Kasumi-1 (cell line): ENCODE measurements around the gene CGREF1.
A peak's percentile ranks its signal among the peaks of the same experiment; 100 is the strongest.
"Not testable (repeated sequence)": the region's sequence is repeated elsewhere in the genome, so short reads cannot be mapped to it uniquely, and the experiment has no call there.

ENCODE experiments used
- DNase-seq, 2 experiments: peaks; one replicate each; lab custom pipeline; 2025; lab: John Stamatoyannopoulos, UW

CGREF1 gene

DNA sequence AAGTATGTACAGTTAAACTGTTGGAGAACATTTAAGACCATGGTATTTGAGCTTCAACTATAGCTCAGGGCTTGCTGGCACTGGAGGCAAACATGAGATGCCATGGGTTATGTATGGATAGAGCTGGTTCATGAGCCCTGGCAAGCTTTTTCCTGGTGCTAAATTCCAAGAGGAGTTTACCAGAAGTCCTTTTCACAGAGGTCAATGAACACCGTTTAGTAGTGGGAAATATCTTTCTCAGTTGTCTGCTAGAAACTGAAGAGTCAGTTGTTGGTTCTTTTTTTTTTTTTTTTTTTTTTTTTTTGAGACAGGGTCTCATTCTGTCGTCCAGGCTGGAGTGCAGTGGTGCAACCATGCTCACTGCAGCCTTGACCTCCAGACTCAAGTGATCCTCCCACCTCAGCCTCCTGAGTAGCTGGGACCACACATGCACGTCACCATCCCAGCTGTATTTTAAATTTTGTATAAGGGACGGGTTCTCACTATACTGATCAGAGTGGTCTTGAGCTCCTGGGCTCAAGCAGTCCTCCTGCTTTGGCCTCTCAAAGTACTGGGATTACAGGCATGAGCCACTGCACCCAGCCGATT lies 31.0 kb downstream of the CGREF1 start:
- no peak for DNase-seq

DNA sequence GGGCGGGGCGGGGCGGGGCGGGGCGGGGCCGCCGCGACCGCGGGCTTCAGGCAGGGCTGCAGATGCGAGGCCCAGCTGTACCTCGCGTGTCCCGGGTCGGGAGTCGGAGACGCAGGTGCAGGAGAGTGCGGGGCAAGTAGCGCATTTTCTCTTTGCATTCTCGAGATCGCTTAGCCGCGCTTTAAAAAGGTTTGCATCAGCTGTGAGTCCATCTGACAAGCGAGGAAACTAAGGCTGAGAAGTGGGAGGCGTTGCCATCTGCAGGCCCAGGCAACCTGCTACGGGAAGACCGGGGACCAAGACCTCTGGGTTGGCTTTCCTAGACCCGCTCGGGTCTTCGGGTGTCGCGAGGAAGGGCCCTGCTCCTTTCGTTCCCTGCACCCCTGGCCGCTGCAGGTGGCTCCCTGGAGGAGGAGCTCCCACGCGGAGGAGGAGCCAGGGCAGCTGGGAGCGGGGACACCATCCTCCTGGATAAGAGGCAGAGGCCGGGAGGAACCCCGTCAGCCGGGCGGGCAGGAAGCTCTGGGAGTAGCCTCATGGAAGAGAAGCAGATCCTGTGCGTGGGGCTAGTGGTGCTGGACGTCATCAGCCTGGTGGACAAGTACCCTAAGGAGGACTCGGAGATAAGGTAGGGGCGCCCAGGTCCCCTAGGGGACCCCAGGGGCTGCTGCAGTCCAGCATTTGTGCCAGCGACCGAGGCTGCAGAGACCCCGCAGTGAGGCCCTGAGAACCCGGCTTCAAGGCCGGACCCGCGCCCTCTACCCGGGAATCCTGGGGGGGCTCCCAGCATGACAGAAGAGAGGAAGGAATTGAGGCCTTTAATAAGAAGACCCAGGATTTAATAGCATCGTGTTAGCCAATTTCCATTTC lies 32.0 kb downstream of the CGREF1 start, which contains the start of gene KHK:
Gene KHK (plus strand): TSS at position 49 of the 870 bp plus-strand sequence. CDS start 488 bp downstream, at position 537.
- DNase-seq = peak in 1 of 2 experiments; percentile 35

DNA sequence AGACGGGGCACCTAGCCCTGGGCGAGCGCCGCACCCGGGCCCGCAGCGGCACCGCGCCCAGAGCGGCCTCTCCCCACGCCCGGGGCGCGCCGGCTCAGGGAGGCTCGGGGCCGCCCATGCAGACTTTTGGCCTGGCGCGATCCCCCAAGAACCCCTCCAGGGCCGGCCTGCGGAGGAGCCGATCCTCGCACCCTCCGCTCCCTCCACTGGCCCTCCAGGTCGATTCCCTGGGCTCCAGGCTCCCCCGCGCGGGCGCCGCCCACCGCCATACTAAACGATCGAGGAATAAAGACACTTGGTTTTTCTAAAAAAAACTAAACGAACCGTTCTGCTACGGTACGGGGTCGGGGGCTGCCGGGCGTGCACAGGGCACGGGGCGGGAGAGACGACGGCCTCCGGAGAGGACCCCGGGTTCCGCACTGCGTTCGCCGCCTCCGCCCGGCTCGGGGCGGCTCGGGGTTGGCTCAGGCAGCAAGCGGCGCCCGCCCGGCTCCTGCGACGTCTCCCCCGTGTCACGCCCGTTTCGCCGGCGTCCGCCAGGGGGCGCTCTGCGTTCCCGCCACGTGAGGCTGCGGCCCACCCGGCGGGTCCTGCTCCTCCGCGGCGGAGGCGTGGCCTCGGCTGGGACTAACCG lies 32.7 kb downstream of the CGREF1 start:
- peak; percentile 86 to 90 for DNase-seq

DNA sequence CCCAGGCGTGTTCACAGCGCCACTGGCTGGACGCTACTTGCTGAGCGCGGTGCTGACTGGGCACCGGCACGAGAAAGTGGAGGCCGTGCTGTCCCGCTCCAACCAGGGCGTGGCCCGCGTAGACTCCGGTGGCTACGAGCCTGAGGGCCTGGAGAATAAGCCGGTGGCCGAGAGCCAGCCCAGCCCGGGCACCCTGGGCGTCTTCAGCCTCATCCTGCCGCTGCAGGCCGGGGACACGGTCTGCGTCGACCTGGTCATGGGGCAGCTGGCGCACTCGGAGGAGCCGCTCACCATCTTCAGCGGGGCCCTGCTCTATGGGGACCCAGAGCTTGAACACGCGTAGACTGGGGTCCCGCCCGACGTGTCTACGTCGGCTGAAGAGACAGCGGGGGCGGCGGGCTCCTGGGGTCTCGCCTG lies 33.2 kb downstream of the CGREF1 start:
- no peak for DNase-seq

DNA sequence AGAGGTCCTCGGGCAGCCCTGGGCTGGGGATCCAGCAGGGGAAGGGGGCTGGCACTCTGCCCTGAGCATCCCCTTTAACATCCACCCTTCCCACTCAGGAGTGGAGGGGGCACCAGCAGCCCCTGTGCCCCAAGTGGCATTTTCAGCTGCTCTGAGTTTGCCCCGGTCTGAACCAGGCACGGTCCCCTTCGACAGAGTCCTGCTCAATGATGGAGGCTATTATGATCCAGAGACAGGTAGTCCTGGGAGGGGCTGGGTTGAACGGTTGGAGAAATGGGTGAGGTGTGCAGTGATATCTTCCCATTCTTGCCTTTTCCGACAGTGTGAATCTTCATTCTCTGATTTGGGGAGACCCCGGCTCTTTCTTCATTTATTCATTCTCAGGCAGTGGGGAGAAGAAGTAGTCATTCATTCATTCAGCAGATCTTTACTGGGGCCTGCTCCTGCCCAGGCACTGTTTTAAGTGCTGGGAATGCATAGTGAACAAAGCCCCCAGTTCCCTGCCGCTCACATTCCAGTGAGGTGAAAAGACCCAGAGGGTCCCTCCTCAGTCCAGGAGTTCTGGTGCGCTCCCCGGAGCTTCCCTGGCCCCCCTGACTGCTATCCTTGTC lies 33.8 kb downstream of the CGREF1 start:
- DNase-seq = no peak

DNA sequence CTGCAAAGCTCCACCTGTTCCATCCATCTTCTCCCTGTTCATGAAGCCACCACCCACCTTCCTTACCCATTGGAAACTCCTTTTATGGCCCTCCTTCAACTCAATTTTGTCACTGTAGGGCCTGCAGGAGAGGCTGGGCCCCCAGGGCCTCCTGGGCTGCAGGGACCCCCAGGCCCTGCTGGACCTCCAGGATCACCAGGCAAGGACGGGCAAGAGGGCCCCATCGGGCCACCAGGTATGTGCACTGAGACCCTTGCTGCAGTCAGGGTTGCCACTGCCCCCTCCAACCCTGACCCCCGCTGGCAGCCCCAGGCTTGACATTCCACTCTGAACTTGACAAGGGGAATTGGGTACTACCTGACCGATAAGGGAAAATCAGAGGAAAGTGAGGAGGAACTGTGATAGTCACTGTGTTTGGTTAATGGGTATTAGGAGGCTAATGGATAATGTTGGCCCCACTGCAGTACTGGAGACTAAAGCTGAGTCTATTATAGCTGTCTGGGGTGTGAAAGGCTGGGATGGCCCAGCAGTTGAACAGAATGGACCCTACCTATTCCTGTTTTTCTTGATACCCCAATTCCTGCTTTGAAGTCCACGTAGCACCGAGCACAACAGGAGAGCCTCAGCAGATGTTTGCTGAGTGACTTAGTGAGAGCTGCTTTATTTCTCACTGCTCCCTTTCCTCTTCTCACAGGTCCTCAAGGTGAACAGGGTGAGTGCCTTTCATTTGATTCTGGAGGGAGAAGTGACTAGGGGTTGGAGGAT lies 34.4 kb downstream of the CGREF1 start:
- DNase-seq = no peak

DNA sequence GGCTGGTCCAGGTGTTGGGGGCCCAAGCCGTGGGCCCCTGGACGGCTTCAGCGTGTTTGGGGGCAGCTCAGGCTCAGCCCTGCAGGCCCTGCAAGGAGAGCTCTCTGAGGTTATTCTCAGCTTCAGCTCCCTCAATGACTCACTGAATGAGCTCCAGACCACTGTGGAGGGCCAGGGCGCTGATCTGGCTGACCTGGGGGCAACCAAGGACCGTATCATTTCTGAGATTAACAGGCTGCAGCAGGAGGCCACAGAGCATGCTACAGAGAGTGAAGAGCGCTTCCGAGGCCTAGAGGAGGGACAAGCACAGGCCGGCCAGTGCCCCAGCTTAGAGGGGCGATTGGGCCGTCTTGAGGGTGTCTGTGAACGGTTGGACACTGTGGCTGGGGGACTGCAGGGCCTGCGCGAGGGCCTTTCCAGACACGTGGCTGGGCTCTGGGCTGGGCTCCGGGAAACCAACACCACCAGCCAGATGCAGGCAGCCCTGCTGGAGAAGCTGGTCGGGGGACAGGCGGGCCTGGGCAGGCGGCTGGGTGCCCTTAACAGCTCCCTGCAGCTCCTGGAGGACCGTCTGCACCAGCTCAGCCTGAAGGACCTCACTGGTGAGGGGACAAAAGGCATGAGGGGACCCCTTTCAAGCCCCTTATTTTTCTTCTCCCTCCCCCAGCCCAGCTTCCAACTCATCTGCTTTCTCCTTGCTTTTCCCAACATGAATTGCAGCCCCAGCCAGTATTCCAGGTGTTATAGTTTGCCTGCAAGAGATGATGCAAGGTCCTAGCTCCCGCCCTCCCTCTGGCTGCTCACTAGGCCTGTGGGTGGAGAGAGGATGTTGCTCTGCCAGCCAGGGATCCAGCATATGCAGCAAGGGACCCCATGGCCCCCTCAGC lies 35.3 kb downstream of the CGREF1 start:
- no peak for DNase-seq

DNA sequence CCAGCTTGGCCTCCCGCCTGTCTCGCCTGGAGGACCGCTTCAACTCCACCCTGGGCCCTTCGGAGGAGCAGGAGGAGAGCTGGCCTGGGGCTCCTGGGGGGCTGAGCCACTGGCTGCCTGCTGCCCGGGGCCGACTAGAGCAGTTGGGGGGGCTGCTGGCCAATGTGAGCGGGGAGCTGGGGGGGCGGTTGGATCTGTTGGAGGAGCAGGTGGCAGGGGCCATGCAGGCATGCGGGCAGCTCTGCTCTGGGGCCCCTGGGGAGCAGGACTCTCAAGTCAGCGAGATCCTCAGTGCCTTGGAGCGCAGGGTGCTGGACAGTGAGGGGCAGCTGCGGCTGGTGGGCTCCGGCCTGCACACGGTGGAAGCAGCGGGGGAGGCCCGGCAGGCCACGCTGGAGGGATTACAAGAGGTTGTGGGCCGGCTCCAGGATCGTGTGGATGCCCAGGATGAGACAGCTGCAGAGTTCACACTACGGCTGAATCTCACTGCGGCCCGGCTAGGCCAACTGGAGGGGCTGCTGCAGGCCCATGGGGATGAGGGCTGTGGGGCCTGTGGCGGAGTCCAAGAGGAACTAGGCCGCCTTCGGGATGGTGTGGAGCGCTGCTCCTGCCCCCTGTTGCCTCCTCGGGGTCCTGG lies 36.0 kb downstream of the CGREF1 start:
- DNase-seq = no peak

DNA sequence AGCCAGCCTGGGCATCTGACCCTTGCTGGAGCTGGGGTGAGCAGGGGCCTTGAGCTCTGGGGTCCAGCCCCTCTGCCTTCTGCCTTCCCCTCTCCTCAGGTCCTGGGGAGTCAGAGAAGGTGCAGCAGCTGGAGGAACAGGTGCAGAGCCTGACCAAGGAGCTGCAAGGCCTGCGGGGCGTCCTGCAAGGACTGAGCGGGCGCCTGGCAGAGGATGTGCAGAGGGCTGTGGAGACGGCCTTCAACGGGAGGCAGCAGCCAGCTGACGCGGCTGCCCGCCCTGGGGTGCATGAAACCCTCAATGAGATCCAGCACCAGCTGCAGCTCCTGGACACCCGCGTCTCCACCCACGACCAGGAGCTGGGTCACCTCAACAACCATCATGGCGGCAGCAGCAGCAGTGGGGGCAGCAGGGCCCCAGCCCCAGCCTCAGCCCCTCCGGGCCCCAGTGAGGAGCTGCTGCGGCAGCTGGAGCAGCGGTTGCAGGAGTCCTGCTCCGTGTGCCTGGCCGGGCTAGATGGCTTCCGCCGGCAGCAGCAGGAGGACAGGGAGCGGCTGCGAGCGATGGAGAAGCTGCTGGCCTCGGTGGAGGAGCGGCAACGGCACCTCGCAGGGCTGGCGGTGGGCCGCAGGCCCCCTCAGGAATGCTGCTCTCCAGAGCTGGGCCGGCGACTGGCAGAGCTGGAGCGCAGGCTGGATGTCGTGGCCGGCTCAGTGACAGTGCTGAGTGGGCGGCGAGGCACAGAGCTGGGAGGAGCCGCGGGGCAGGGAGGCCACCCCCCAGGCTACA lies 36.8 kb downstream of the CGREF1 start:
- DNase-seq = no peak

DNA sequence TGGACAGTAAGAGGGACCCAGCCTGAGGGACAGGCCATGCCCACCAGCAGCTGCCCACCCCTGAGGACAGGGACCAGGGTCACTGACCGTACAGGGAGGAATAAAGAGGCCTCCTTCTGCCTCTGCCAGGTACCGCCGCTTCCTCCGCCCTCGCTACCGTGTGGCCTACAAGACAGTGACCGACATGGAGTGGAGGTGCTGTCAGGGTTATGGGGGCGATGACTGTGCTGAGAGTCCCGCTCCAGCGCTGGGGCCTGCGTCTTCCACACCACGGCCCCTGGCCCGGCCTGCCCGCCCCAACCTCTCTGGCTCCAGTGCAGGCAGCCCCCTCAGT lies 38.4 kb downstream of the CGREF1 start:
- no peak for DNase-seq

DNA sequence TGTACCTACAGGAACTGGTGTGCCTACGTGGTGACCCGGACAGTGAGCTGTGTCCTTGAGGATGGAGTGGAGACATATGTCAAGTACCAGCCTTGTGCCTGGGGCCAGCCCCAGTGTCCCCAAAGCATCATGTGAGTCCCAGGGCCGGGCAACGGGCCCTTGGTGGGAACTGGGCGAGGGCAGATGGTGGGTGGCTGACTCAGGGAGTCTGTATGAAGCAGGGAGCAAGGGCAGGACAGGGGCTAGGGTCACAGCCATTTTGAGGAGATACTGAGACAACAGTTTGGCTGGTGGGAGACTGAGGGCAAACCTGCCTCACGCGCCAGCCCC lies 38.8 kb downstream of the CGREF1 start:
- no peak for DNase-seq

DNA sequence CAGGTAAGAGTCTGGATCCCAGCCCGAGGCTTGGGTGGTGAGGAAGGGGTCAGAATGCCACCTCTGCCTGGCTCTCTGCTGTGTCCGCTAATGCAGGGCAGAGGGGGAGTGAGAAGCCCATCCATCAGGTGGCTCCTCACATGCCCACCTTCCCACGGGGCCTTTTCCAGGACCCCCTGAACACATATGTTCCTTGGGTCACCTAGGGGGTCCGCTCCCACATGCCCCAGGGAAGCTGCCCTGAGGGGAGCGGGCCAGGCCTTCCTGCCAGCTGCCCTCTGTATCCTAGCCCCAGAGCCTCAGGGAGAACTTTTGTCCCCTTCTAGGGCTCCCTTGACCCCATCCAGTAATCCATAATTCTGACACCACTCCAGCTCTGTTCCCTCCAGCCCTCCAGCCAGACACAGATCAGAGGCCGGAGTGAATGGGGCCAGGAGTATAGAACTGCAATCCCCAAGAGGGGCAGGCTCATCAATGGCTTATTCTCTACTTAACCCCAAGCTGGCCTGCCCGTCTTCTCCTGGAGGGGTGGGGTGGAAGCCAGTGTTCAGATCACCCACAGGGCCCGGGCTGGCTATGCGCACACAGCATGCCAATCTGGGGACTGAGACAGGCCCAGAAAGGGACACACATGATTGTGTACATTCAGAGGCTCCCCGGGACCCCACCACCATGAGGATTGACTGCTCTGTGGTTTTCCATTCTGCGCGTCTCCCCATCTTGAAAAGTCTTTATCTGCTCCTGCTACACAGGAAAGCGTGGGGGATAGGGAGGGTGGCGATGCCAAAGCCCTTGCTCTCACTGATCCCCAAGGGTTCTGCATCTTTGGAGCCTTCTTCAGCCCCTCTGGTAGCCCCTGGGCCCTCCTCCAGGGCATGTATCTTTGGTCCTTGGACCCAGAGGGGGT lies 39.4 kb downstream of the CGREF1 start:
- no peak for DNase-seq

DNA sequence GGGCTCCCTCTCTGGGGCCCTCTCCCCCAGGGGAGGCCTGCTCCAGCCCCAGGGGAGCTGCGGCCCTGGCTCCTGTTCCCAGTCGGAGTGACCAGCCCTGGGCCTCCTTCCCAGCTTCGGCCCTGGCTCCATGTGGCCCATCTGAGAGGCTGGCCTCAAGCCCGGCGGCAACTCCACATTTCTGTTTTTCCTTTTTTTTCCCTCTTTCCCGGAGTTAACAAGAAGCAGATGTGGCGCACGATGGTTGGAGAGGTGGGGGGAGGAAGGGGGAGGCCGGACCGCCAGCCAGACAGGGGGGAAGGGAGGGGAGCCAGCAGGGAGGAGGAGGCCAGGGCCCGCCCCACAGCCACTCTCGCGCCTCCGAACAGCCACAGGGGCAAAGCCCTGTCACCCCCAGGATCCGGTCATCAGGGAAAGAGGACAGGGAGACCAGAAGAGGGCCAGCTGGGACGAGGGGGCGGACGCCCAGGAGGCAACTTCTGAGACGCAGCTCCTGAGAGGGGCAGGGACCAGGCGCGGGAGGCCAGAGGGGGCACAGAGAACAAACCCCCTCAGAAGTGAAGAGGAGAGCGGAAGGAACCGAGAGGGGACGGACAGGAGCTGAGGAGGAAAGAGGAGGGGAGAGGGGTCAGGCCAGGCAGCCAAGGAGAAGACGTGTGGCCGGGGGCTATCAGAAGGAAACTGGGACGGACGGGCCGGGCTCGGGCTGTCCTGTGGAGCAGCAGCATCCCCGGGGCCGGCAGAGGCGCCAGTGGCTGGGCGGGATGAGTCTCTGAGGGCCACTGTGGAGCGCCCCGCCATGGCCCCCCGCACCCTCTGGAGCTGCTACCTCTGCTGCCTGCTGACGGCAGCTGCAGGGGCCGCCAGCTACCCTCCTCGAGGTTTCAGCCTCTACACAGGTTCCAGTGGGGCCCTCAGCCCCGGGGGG lies 40.4 kb downstream of the CGREF1 start, which contains the start of gene EMILIN1:
Gene EMILIN1 (plus strand): TSS at position 349 of the 928 bp plus-strand sequence. CDS start 451 bp downstream, at position 800.
- DNase-seq = no peak

DNA sequence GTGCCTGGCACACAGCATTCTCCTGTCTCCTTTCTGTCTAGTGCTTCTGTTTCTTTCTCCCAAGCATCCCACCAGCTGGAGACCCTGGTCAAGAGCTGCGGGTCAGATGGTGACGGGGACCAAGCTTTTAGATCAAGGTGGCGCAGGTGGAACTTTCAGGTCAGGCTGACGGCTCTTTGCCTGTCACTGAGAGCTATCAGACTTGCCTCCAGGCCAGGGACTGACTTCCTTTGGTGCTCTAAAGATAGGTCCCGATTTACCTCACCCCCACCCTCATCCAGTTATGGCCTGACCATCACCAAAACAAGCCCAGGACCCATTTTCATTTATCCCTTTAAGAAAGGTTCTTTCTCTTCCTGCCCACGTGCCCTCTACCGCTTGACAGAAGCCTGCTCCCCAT lies 41.7 kb downstream of the CGREF1 start:
- DNase-seq = no peak

DNA sequence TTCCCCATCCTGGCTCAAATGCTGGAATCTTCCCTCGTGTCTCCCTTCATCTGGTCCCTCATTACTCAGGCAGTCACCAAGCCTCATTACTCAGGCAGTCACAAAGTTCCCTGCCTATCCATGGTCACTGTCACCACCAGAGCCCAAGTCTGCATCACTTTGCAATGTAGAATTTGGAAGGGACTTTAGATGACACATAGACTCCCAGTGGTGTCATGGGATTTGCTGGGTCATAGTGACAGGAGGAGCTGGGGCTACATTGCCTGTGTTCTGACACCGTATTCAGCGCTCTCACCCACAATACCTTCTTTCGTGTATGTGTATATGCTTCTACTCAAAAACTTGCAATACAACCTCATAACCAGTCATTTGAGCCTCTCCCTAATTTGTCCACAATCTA lies 42.6 kb downstream of the CGREF1 start:
- no peak for DNase-seq

DNA sequence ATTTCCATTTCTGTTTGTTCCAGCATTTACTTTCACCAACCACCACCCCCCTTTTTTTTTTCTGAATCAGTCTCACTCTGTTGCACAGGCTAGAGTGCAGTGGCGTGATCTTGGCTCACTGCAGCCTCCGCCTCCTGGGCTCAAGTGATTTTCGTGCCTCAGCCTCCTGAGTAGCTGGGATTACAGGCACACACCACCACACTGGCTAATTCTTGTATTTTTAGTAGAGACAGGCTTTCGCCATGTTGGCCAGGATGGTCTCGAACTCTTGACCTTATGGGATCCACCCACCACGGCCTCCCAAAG lies 43.4 kb downstream of the CGREF1 start:
- not testable (repeated sequence) for DNase-seq

DNA sequence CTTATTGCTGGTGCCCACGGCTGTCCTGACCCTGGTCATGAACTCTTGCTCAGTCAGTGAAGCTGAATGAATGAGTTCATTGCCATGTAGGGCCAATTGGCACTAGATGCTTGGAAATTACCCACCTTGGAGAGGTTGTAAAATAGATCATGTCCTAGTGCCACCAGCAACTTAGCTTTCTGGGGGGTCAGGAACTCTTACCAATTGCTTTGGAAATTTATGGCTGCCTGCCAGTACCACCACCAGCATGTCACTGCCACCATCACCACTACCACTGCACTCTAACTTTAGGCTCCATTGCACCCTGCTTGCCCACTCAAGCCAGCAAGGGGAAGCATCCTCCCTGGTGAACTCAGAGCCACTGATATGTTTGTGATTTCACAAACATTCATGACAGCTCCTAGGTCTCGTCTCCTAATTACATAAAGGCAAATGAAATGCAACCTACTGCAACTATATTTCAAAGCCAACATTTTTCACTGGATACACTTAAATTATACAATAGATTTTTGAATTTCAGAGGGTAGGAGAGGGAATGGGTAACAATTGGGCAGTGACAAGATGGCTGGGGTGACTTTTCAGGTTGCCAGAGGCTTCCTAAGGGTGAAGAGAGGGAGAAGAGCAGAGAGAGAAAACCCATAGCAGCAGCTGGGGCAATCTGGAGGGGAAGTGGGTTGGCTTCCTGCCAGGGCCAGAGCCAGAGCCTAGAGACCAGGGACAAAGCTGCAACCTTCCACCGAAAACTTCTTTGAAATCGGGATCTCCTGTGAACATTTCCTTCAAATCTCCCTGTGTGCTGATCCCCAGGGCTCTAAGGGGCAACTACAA lies 44.0 kb downstream of the CGREF1 start:
- DNase-seq = peak; percentile 50 to 53
